CD8-positive, alpha-beta memory T cell (primary cell): ENCODE results near the gene LGR4. TPM values are rescaled to one million over a fixed set of nuclear protein-coding genes. Genes with fewer than 3 reads are reported as not detected.

ENCODE experiments used
- CTCF ChIA-PET: fragments of 350-600 bp; sonication (Branson Sonifier 250); formaldehyde crosslinking; loops from one replicate; lab custom pipeline; 2021; ENCODE audit warnings: antibody characterized with exemption; lab: Charles Lee
- POLR2A ChIA-PET: fragments of 350-600 bp; sonication (Branson Sonifier 250); formaldehyde crosslinking; loops from one replicate; lab custom pipeline; 2021; ENCODE audit warnings: antibody characterized with exemption; lab: Charles Lee
- DNase-seq, 5 donors: peaks; one replicate each; pipeline versions ENCODE4 v3.0.0 to v3.0.0-alpha.2; 2020 to 2022; ENCODE audit warnings: mixed read lengths in 1 of 5
- H3K27ac ChIP-seq: one replicate; pipeline ENCODE4 v1.7.0; 2013; ENCODE audit warnings: low read depth, mild to moderate bottlenecking, low read length, moderate library complexity
- H3K27me3 ChIP-seq: 2 replicates; pipeline ENCODE4 v1.7.0; 2013; ENCODE audit warnings: low read length, mild to moderate bottlenecking; ENCODE audit not compliant: insufficient read depth, poor library complexity, severe bottlenecking
- H3K36me3 ChIP-seq: 2 replicates; pipeline ENCODE4 v1.7.0; 2013; ENCODE audit warnings: mild to moderate bottlenecking, low read length, moderate library complexity; ENCODE audit not compliant: insufficient read depth
- H3K4me1 ChIP-seq: 2 replicates; pipeline ENCODE4 v1.7.0; 2013; ENCODE audit warnings: mild to moderate bottlenecking, low read length, moderate library complexity; ENCODE audit not compliant: insufficient read depth
- H3K4me3 ChIP-seq: 2 replicates; pipeline ENCODE4 v1.7.0; 2013; ENCODE audit warnings: mild to moderate bottlenecking, low read length
- H3K9me3 ChIP-seq: 2 replicates; pipeline ENCODE4 v1.7.0; 2013; ENCODE audit warnings: mild to moderate bottlenecking, low read length
- H3K27ac Mint-ChIP-seq, 8 donors: one replicate each; pipeline ENCODE4 v1.8.0; 2020 to 2021; ENCODE audit warnings: mixed read lengths in 8 of 8, mild to moderate bottlenecking in 6 of 8, inconsistent platforms in 3 of 8, moderate library complexity in 3 of 8
- H3K27me3 Mint-ChIP-seq, 2 donors: one replicate each; pipeline ENCODE4 v1.8.0; 2020 to 2021; ENCODE audit warnings: mixed read lengths in 2 of 2, mild to moderate bottlenecking in 1 of 2, moderate library complexity in 1 of 2
- H3K36me3 Mint-ChIP-seq, 3 donors: one replicate each; pipeline ENCODE4 v1.8.0; 2020 to 2021; ENCODE audit warnings: mixed read lengths in 3 of 3, inconsistent platforms in 1 of 3, mild to moderate bottlenecking in 1 of 3
- H3K4me1 Mint-ChIP-seq, 3 donors: one replicate each; pipeline ENCODE4 v1.8.0; 2020 to 2021; ENCODE audit warnings: mixed read lengths in 3 of 3, inconsistent platforms in 1 of 3, mild to moderate bottlenecking in 1 of 3
- H3K4me3 Mint-ChIP-seq, 7 donors: one replicate each; pipeline ENCODE4 v1.8.0; 2020 to 2021; ENCODE audit warnings: mixed read lengths in 7 of 7, mild to moderate bottlenecking in 6 of 7, moderate library complexity in 4 of 7, inconsistent platforms in 2 of 7
- H3K9me3 Mint-ChIP-seq, 5 donors: one replicate each; pipeline ENCODE4 v1.8.0; 2020 to 2022; ENCODE audit warnings: mixed read lengths in 5 of 5, mild to moderate bottlenecking in 3 of 5, moderate library complexity in 2 of 5, inconsistent platforms in 1 of 5
- polyA plus RNA-seq: library from polyadenylated mRNA; unstranded; fragments of 300-500 nt; fragmentation: Illumina TruSeq; gene quantifications from one replicate; pipeline ENCODE4 v1.2.3, GENCODE V29; 2021
- total RNA-seq, 2 experiments: library from RNA; stranded (reverse); gene quantifications; one replicate each; pipeline ENCODE4 v1.2.3, GENCODE V29; 2021

Gene LGR4
- total and polyA plus RNA-seq, 3 experiments from 2014 or later = 0.04 to 0.39 (median 0.07) TPM

DNA sequence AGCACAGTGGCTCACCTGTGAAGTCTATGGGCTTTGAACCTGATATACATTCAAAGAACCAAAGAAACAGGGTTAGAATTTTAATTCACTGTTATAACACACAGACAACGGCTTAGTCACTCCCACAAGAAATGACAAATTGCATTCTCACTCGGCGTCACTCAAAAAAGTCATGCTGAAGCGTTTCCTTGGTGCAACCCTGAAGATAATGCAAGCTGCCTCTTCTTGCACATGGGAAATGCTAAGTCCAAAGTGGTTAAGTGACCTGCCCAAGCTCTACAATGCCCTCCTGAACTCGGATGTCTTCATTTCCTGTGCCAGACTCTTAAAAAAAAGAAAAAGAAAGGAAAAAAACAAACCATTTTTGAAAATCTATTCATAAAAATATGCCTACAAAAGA, 10.0 kb downstream of the LGR4 start:
- H3K9me3 ChIP-seq = no peaks in the 10 kb centered on the region
- no peaks in the 10 kb centered on the region for H3K4me1 ChIP-seq
- no peak overlapping the region for H3K27ac Mint-ChIP-seq
- ChIA-PET POLR2A (no interaction called here), CTCF (no interaction called here)
- no peaks in the 10 kb centered on the region for H3K4me1 Mint-ChIP-seq
- H3K27me3 ChIP-seq = no peaks in the 10 kb centered on the region
- no peak overlapping the region for H3K4me3 Mint-ChIP-seq
- no peak overlapping the region for H3K4me3 ChIP-seq
- no peaks in the 10 kb centered on the region for H3K36me3 ChIP-seq
- no peaks in the 10 kb centered on the region for H3K36me3 Mint-ChIP-seq
- H3K27ac ChIP-seq = no peak overlapping the region
- H3K9me3 Mint-ChIP-seq = no peaks in the 10 kb centered on the region
- DNase-seq = no peak
- peaks cover 4 to 40% of the 10 kb centered on the region in 2 donors for H3K27me3 Mint-ChIP-seq

GRCh38 chr11:27460158-27460978, 12.2 kb downstream of the LGR4 start:
- Histone ChIP-seq H3K4me3 (no peak overlapping the region), H3K9me3 (no peaks in the 10 kb centered on the region), H3K4me1 (no peaks in the 10 kb centered on the region), H3K27ac (no peak overlapping the region), H3K27me3 (no peaks in the 10 kb centered on the region), H3K36me3 (no peaks in the 10 kb centered on the region)
- Mint-ChIP-seq H3K4me1 (no peaks in the 10 kb centered on the region), H3K27ac (no peak overlapping the region), H3K27me3 (peaks cover 4 to 30% of the 10 kb centered on the region in 2 donors), H3K36me3 (no peaks in the 10 kb centered on the region), H3K4me3 (no peak overlapping the region), H3K9me3 (no peaks in the 10 kb centered on the region)
- ChIA-PET CTCF (no interaction called here), POLR2A (no interaction called here)
- no peak for DNase-seq

- POLR2A ChIA-PET = no interaction called here
- no peaks in the 10 kb centered on the region for H3K36me3 Mint-ChIP-seq
Observed at GRCh38 chr11:27459191-27459590, 13.4 kb downstream of the LGR4 start.

GRCh38 chr11:27458182-27458581, 14.4 kb downstream of the LGR4 start:
- ChIA-PET CTCF (no interaction called here), POLR2A (no interaction called here)
- Mint-ChIP-seq H3K4me3 (no peak overlapping the region), H3K4me1 (no peaks in the 10 kb centered on the region), H3K27me3 (peaks cover 2 to 29% of the 10 kb centered on the region in 2 donors), H3K27ac (no peak overlapping the region), H3K9me3 (no peaks in the 10 kb centered on the region), H3K36me3 (no peaks in the 10 kb centered on the region)
- no peak overlapping the region for H3K4me3 ChIP-seq
- no peaks in the 10 kb centered on the region for H3K36me3 ChIP-seq
- H3K27me3 ChIP-seq = no peaks in the 10 kb centered on the region
- H3K4me1 ChIP-seq = no peaks in the 10 kb centered on the region
- no peaks in the 10 kb centered on the region for H3K9me3 ChIP-seq
- DNase-seq = no peak
- H3K27ac ChIP-seq = no peak overlapping the region

More at GRCh38 chr11:27459191-27459590, 13.4 kb downstream of the LGR4 start:
- H3K36me3 ChIP-seq = no peaks in the 10 kb centered on the region
- no peaks in the 10 kb centered on the region for H3K4me1 Mint-ChIP-seq
- no peaks in the 10 kb centered on the region for H3K4me1 ChIP-seq
- no peaks in the 10 kb centered on the region for H3K9me3 Mint-ChIP-seq
- no peak for DNase-seq
- peaks cover 4 to 32% of the 10 kb centered on the region in 2 donors for H3K27me3 Mint-ChIP-seq
- no peak overlapping the region for H3K4me3 Mint-ChIP-seq
- no peak overlapping the region for H3K27ac ChIP-seq
- no peaks in the 10 kb centered on the region for H3K27me3 ChIP-seq
- no peaks in the 10 kb centered on the region for H3K9me3 ChIP-seq
- CTCF ChIA-PET = no interaction called here
- H3K27ac Mint-ChIP-seq = no peak overlapping the region
- no peak overlapping the region for H3K4me3 ChIP-seq

DNA sequence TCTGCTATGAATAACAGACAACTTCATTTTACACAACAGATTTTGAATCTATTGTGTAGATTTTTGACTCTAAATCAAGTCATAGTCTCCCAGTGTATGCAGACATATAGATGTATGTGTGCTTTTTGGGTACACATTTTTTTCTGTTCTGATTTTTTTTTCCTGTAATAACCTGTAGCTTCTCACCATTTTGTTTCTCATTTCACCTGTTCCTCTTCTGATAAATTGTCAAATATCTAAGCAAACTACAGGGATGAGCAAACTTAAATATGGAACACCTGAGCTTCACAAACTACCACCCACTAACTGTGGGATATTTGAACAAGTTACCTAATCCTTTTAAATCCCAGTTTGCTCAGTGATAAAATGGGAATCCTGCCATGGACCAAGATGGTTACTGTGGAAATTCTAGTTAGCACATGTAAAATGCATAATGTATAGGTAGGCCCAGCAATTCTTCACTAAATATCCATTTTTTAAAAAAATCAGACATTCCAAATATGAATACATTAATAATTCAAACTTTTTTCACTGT, 15.7 kb downstream of the LGR4 start:
- no peaks in the 10 kb centered on the region for H3K36me3 Mint-ChIP-seq
- H3K27ac Mint-ChIP-seq = no peak overlapping the region
- ChIA-PET CTCF (no interaction called here), POLR2A (no interaction called here)
- no peaks in the 10 kb centered on the region for H3K9me3 Mint-ChIP-seq
- H3K36me3 ChIP-seq = no peaks in the 10 kb centered on the region
- no peak overlapping the region for H3K4me3 Mint-ChIP-seq
- H3K4me1 Mint-ChIP-seq = no peaks in the 10 kb centered on the region
- no peaks in the 10 kb centered on the region for H3K4me1 ChIP-seq
- H3K4me3 ChIP-seq = no peak overlapping the region
- H3K27me3 Mint-ChIP-seq = peaks cover 2 to 17% of the 10 kb centered on the region in 2 donors
- H3K9me3 ChIP-seq = no peaks in the 10 kb centered on the region
- no peak overlapping the region for H3K27ac ChIP-seq
- H3K27me3 ChIP-seq = no peaks in the 10 kb centered on the region
- no peak for DNase-seq

GRCh38 chr11:27456140-27456794, 16.3 kb downstream of the LGR4 start:
- Histone ChIP-seq H3K4me3 (no peak overlapping the region), H3K36me3 (no peaks in the 10 kb centered on the region), H3K9me3 (no peaks in the 10 kb centered on the region), H3K27ac (no peak overlapping the region), H3K27me3 (no peaks in the 10 kb centered on the region), H3K4me1 (no peaks in the 10 kb centered on the region)
- no peaks in the 10 kb centered on the region for H3K9me3 Mint-ChIP-seq
- no peak for DNase-seq
- H3K36me3 Mint-ChIP-seq = no peaks in the 10 kb centered on the region
- POLR2A ChIA-PET = no interaction called here
- H3K4me3 Mint-ChIP-seq = no peak overlapping the region
- peaks cover 2 to 13% of the 10 kb centered on the region in 2 donors for H3K27me3 Mint-ChIP-seq
- CTCF ChIA-PET = no interaction called here
- H3K27ac Mint-ChIP-seq = no peak overlapping the region
- H3K4me1 Mint-ChIP-seq = no peaks in the 10 kb centered on the region

DNA sequence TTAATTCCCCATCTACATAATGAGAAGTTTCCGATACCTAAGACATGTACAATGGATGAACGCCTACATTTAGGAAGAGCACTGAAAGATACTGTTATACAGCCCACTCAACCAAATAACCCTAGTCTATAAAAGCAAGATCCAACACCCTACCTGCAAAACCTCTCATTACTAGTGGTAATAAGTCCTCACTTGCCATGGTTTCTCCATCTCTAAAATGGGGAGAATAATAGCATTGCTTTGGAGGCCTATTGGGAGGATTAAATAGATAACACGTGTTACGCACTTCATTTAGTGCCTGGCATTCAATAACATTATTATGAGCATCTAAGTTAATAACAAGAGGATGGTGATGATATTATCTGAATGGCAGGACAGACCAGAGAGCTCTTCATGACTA, 16.9 kb downstream of the LGR4 start:
- peaks cover 1 to 13% of the 10 kb centered on the region in 2 donors for H3K27me3 Mint-ChIP-seq
- Histone ChIP-seq H3K27ac (no peak overlapping the region), H3K4me1 (no peaks in the 10 kb centered on the region), H3K9me3 (no peaks in the 10 kb centered on the region), H3K36me3 (no peaks in the 10 kb centered on the region), H3K27me3 (no peaks in the 10 kb centered on the region), H3K4me3 (no peak overlapping the region)
- no peaks in the 10 kb centered on the region for H3K9me3 Mint-ChIP-seq
- POLR2A ChIA-PET = no interaction called here
- no peak overlapping the region for H3K27ac Mint-ChIP-seq
- DNase-seq = no peak
- H3K36me3 Mint-ChIP-seq = no peaks in the 10 kb centered on the region
- H3K4me3 Mint-ChIP-seq = no peak overlapping the region
- no peaks in the 10 kb centered on the region for H3K4me1 Mint-ChIP-seq
- CTCF ChIA-PET = no interaction called here

DNA sequence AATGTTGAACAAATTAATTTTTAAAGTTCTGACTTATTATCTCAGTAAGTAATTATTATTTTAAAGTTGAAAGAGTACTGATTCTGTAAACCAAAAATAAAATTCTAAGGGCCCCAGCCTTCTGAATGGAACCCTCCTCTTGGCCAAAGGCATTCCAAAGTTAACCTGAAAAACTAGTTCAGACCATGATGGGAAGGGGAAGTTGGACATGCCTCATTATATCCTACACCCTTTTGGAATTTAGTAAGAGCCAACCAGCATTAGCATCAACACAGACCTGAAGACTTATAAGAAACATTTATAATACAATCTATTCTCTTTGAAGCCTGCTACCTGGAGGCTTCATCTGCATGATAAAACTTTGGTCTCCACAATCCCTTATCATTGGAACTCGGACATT, 18.9 kb downstream of the LGR4 start:
- Mint-ChIP-seq H3K4me1 (no peaks in the 10 kb centered on the region), H3K36me3 (no peaks in the 10 kb centered on the region), H3K27ac (no peak overlapping the region), H3K9me3 (no peaks in the 10 kb centered on the region), H3K27me3 (peaks cover 0 to 13% of the 10 kb centered on the region in 2 donors), H3K4me3 (no peak overlapping the region)
- Histone ChIP-seq H3K4me1 (no peaks in the 10 kb centered on the region), H3K27ac (no peak overlapping the region), H3K27me3 (no peaks in the 10 kb centered on the region), H3K9me3 (no peaks in the 10 kb centered on the region), H3K4me3 (no peak overlapping the region), H3K36me3 (no peaks in the 10 kb centered on the region)
- DNase-seq = no peak
- ChIA-PET CTCF (no interaction called here), POLR2A (no interaction called here)
